Measurements from ENCODE around the gene PLAGL2. TPM values are rescaled to one million over a fixed set of nuclear protein-coding genes. Genes with fewer than 3 reads are reported as not detected.

Gene PLAGL2
- total RNA-seq, 1 experiment from 2014 or later: 44.4 TPM

DNA sequence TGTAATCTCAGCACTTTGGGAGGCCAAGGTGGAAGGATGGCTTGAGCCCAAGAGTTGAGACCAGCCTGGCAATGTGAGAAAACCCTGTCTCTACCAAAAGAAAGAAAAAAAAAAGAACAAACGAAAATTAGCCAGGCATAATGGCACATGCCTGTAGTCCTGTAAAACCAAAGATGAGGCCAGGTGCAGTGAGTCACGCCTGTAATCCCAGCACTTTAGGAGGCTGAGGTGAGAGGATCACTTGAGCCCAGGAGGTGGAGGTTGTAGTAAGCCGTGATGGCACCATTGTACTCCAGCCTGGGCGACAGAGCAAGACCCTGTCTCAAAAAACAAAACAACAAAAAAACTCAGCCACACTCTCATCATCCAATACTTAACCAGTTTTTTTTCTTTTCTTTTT, 37.4 kb upstream of the PLAGL2 start:
- no peak overlapping the region for H3K4me2 ChIP-seq (ENCODE audit: insufficient read depth, insufficient read length, low read length)
- H3T11ph ChIP-seq (ENCODE audit: low read length): no peak overlapping the region
- H4K20me1 ChIP-seq (ENCODE audit: control insufficient read depth, insufficient read depth, insufficient read length): no peaks in the 10 kb centered on the region
- Mint-ChIP-seq H3K4me1 (peaks cover 7 to 9% of the 10 kb centered on the region in 2 experiments), H3K9me3 (no peaks in the 10 kb centered on the region), H3K4me3 (no peak overlapping the region), H3K27ac (no peak overlapping the region; a peak in 1 of 7 replicates), H3K36me3 (ENCODE audit: insufficient read depth in 1 of 3, low read depth in 3 of 3) (no peaks in the 10 kb centered on the region), H3K27me3 (ENCODE audit: low read depth) (peaks cover 2% of the 10 kb centered on the region)
- H2BK120ac ChIP-seq (ENCODE audit: low read depth, low read length, poor library complexity, severe bottlenecking): no peak overlapping the region
- H3K79me2 ChIP-seq (ENCODE audit: insufficient read depth, low read length): no peaks in the 10 kb centered on the region
- H3K9ac ChIP-seq (ENCODE audit: extremely low read depth, insufficient read length, low read length): no peak overlapping the region
- no peak overlapping the region for H3K14ac ChIP-seq (ENCODE audit: insufficient read depth, low read length)
- no peak overlapping the region for H2AFZ ChIP-seq (ENCODE audit: low read length)
- H3K27me3 ChIP-seq (ENCODE audit: insufficient read depth, low read length): no peaks in the 10 kb centered on the region
- TF ChIP-seq, protein P1, sequence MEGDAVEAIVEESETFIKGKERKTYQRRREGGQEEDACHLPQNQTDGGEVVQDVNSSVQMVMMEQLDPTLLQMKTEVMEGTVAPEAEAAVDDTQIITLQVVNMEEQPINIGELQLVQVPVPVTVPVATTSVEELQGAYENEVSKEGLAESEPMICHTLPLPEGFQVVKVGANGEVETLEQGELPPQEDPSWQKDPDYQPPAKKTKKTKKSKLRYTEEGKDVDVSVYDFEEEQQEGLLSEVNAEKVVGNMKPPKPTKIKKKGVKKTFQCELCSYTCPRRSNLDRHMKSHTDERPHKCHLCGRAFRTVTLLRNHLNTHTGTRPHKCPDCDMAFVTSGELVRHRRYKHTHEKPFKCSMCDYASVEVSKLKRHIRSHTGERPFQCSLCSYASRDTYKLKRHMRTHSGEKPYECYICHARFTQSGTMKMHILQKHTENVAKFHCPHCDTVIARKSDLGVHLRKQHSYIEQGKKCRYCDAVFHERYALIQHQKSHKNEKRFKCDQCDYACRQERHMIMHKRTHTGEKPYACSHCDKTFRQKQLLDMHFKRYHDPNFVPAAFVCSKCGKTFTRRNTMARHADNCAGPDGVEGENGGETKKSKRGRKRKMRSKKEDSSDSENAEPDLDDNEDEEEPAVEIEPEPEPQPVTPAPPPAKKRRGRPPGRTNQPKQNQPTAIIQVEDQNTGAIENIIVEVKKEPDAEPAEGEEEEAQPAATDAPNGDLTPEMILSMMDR (conservative IDR thresholded peaks at IDR 0.05): no peak
- H2BK5ac ChIP-seq (ENCODE audit: insufficient read length, low read length): no peak overlapping the region
- no CpG with 5 or more reads among the region's 4 CpGs for WGBS (ENCODE audit: extremely low coverage, insufficient read length, low lambda C conversion rate)
- no peak overlapping the region for H2BK20ac ChIP-seq (ENCODE audit: low read depth, low read length, poor library complexity, severe bottlenecking)
- H3K27ac ChIP-seq (ENCODE audit: insufficient read length, low read depth, low read length): no peak overlapping the region
- no peaks in the 10 kb centered on the region for H3K79me1 ChIP-seq (ENCODE audit: insufficient read depth, low read depth, low read length, poor library complexity, severe bottlenecking)
- H2BK15ac ChIP-seq (ENCODE audit: low read depth, low read length): no peak overlapping the region
- no peak overlapping the region for H3K56ac ChIP-seq (ENCODE audit: insufficient read length, low read depth, low read length)
- no peak overlapping the region for H4K91ac ChIP-seq (ENCODE audit: insufficient read length, low read depth, low read length)
- no peak overlapping the region for H3K4ac ChIP-seq (ENCODE audit: low read depth, low read length)
- no peaks in the 10 kb centered on the region for H3K4me1 ChIP-seq (ENCODE audit: insufficient read depth, low read length)
- no peak overlapping the region for H2AK5ac ChIP-seq (ENCODE audit: insufficient read length, low read length)
- no peaks in the 10 kb centered on the region for H3K9me3 ChIP-seq (ENCODE audit: control insufficient read depth, low read depth, low read length)
- H3K23ac ChIP-seq (ENCODE audit: insufficient read length, low read depth, low read length): no peak overlapping the region
- no peak for DNase-seq
- no peak overlapping the region for H2BK12ac ChIP-seq (ENCODE audit: insufficient read length, low read depth, low read length)
- no peak overlapping the region for H4K5ac ChIP-seq (ENCODE audit: insufficient read length, low read depth, low read length)
- no peaks in the 10 kb centered on the region for H3K23me2 ChIP-seq (ENCODE audit: insufficient read length, low read depth, low read length, poor library complexity, severe bottlenecking)
- no peak overlapping the region for H3K18ac ChIP-seq (ENCODE audit: insufficient read length, low read depth, low read length)
- no peak overlapping the region for H4K8ac ChIP-seq (replicated peaks; ENCODE audit: insufficient read length, low read depth, low read length)

Measured in H9 (cell line).